Measurements from ENCODE around the gene MIX23. TPM values are rescaled to one million over a fixed set of nuclear protein-coding genes. Genes with fewer than 3 reads are reported as not detected.

The MIX23 gene
- total and polyA plus RNA-seq, 2 of the 4 experiments (the other 2 are of a cell fraction), result 10.0 to 26.7 TPM

- Histone ChIP-seq H4K8ac (ENCODE audit: low read depth in 2 of 2, low read length in 2 of 2) (no peak overlapping the region), H2BK15ac (ENCODE audit: low read depth, low read length) (no peak overlapping the region), H2AK9ac (replicated peaks; ENCODE audit: low read depth, low read length, poor library complexity) (no peak overlapping the region), H3K27me3 (ENCODE audit: control insufficient read depth, insufficient read depth, low read length) (peaks cover 3% of the 10 kb centered on the region; the same call in 1 of the 2 replicates), H3K23ac (ENCODE audit: low read depth, low read length) (no peak overlapping the region), H3K4me1 (ENCODE audit: control insufficient read depth, insufficient read depth, low read length) (no peaks in the 10 kb centered on the region), H3K36me3 (ENCODE audit: control insufficient read depth, insufficient read depth, low read length) (no peaks in the 10 kb centered on the region), H3K14ac (replicated peaks; ENCODE audit: low read depth, low read length) (no peak overlapping the region), H3K9me3 (ENCODE audit: control insufficient read depth, insufficient read depth, low read length) (no peaks in the 10 kb centered on the region), H2AFZ (replicated peaks; ENCODE audit: low read length, poor library complexity) (no peak overlapping the region), H3K18ac (ENCODE audit: low read depth, low read length) (no peak overlapping the region), H3K79me1 (ENCODE audit: low read depth in 1 of 2, low read length in 2 of 2) (no peaks in the 10 kb centered on the region), H2BK5ac (ENCODE audit: low read depth, low read length, poor library complexity, severe bottlenecking) (no peak overlapping the region), H3K4ac (ENCODE audit: low read depth, low read length) (no peak overlapping the region), H3K56ac (ENCODE audit: extremely low read depth, insufficient read depth, low read length) (no peak overlapping the region), H4K91ac (ENCODE audit: insufficient read depth, low read depth, low read length) (no peak overlapping the region), H3K9ac (ENCODE audit: low read depth, low read length) (no peak overlapping the region), H2AK5ac (ENCODE audit: low read depth, low read length) (no peak overlapping the region), H4K5ac (ENCODE audit: low read depth, low read length) (no peak overlapping the region), H3K4me3 (ENCODE audit: insufficient read depth, low read depth, low read length) (no peak overlapping the region), H2BK20ac (ENCODE audit: low read depth, low read length) (no peak overlapping the region), H3K4me2 (ENCODE audit: low read depth, low read length) (no peak overlapping the region), H2BK120ac (ENCODE audit: low read depth, low read length) (no peak overlapping the region), H4K20me1 (ENCODE audit: insufficient read depth, low read length) (no peaks in the 10 kb centered on the region), H3K9me1 (ENCODE audit: insufficient read depth, low read length) (no peaks in the 10 kb centered on the region), H3K27ac (ENCODE audit: insufficient read depth, low read length) (no peak overlapping the region)
- POLR2A ChIA-PET (ENCODE audit: unreplicated experiment), result no interaction called here
- dilution Hi-C loops (cut with HindIII; ENCODE audit: low sequenced_read_pairs, unreplicated experiment), result no loop called here
- DNase-seq, result no peak
- CTCF ChIA-PET, result no interaction called here
- no TSS peak for BruUV-seq (replicated peaks)
- no peak for ATAC-seq (ENCODE audit: low read depth)
- no CpG with 5 or more reads among the region's 4 CpGs for WGBS, 2 experiments (ENCODE audit: extremely low coverage in 2 of 2, insufficient read length in 1 of 2)
- in situ Hi-C loops (cut with MboI; ENCODE audit: low sequenced_read_pairs), result no loop called here
- intact Hi-C loops (cut with micrococcal nuclease), result no loop called here
- TF ChIP-seq POLR2A (IDR thresholded peaks at IDR 0.05; ENCODE audit: low read depth, low read length) (no peak), MAFK (IDR thresholded peaks at IDR 0.05; ENCODE audit: low read depth, low read length) (no peak), FOS (IDR thresholded peaks at IDR 0.05; ENCODE audit: low read depth, low read length) (no peak), MAZ (IDR thresholded peaks at IDR 0.05; ENCODE audit: borderline replicate concordance, low read depth, low read length) (no peak), MXI1 (IDR thresholded peaks at IDR 0.05; ENCODE audit: borderline replicate concordance, low read depth, low read length) (no peak)
Observed at GRCh38 chr3:122331886-122332285, 51.1 kb downstream of the MIX23 start.
